ENCODE data around the gene S100A8. TPM values are rescaled to one million over a fixed set of nuclear protein-coding genes. Genes with fewer than 3 reads are reported as not detected.

S100A8 gene
- total RNA-seq, 2 donors from 2014 or later = 1.5 to 5.6 TPM

- 86% methylated on average over 7 of the region's 7 CpGs for WGBS
- no peaks in the 10 kb centered on the region for H3K9me3 ChIP-seq
- no peaks in the 10 kb centered on the region for H3K36me3 ChIP-seq
- H3K27ac ChIP-seq = no peak overlapping the region
- no peak for TF ChIP-seq POLR2A (IDR thresholded peaks at IDR 0.05)
- no peak for TF ChIP-seq CTCF (IDR thresholded peaks at IDR 0.05)
- no peak for TF ChIP-seq POLR2AphosphoS5 (IDR thresholded peaks at IDR 0.05)
- intact Hi-C loops (cut with DNase I) = no loop called here
- no peaks in the 10 kb centered on the region for H3K4me1 ChIP-seq (replicated peaks)
- no peak for DNase-seq (ENCODE audit: low spot score)
- no peaks in the 10 kb centered on the region for H3K27me3 ChIP-seq (replicated peaks; ENCODE audit: insufficient read depth)
- no peak overlapping the region for H3K4me3 ChIP-seq
Measured at GRCh38 chr1:153404086-153404635, 13.3 kb upstream of the S100A8 start.

GRCh38 chr1:153403421-153404085, 12.7 kb upstream of the S100A8 start:
- Histone ChIP-seq H3K27ac (no peak overlapping the region), H3K27me3 (replicated peaks; ENCODE audit: insufficient read depth) (no peaks in the 10 kb centered on the region), H3K9me3 (no peaks in the 10 kb centered on the region), H3K36me3 (no peaks in the 10 kb centered on the region), H3K4me1 (replicated peaks) (no peaks in the 10 kb centered on the region), H3K4me3 (no peak overlapping the region)
- TF ChIP-seq CTCF (IDR thresholded peaks at IDR 0.05) (no peak), POLR2A (IDR thresholded peaks at IDR 0.05) (no peak), POLR2AphosphoS5 (IDR thresholded peaks at IDR 0.05) (no peak)
- no peak for DNase-seq (ENCODE audit: low spot score)
- intact Hi-C loops (cut with DNase I) = no loop called here
- 86% methylated on average over 11 of the region's 11 CpGs for WGBS

- TF ChIP-seq CTCF (IDR thresholded peaks at IDR 0.05) (no peak), POLR2AphosphoS5 (IDR thresholded peaks at IDR 0.05) (no peak), POLR2A (IDR thresholded peaks at IDR 0.05) (no peak)
- intact Hi-C loops (cut with DNase I) = no loop called here
- Histone ChIP-seq H3K36me3 (no peaks in the 10 kb centered on the region), H3K4me3 (no peak overlapping the region), H3K27me3 (replicated peaks; ENCODE audit: insufficient read depth) (no peaks in the 10 kb centered on the region), H3K27ac (no peak overlapping the region), H3K9me3 (no peaks in the 10 kb centered on the region), H3K4me1 (replicated peaks) (no peaks in the 10 kb centered on the region)
- WGBS = 70% methylated on average over 2 of the region's 2 CpGs
- no peak for DNase-seq (ENCODE audit: low spot score)
Measured at GRCh38 chr1:153402226-153402625, 11.4 kb upstream of the S100A8 start.

- no peaks in the 10 kb centered on the region for H3K36me3 ChIP-seq
- 89% methylated on average over 9 of the region's 9 CpGs for WGBS
Measured at GRCh38 chr1:153401461-153401860, 10.6 kb upstream of the S100A8 start.

More at GRCh38 chr1:153401461-153401860, 10.6 kb upstream of the S100A8 start:
- no peaks in the 10 kb centered on the region for H3K27me3 ChIP-seq (replicated peaks; ENCODE audit: insufficient read depth)
- no peaks in the 10 kb centered on the region for H3K4me1 ChIP-seq (replicated peaks)
- DNase-seq (ENCODE audit: low spot score) = no peak
- TF ChIP-seq CTCF (IDR thresholded peaks at IDR 0.05) = no peak
- no peak for TF ChIP-seq POLR2AphosphoS5 (IDR thresholded peaks at IDR 0.05)
- TF ChIP-seq POLR2A (IDR thresholded peaks at IDR 0.05) = no peak
- H3K27ac ChIP-seq = no peak overlapping the region
- intact Hi-C loops (cut with DNase I) = no loop called here
- H3K9me3 ChIP-seq = no peaks in the 10 kb centered on the region
- H3K4me3 ChIP-seq = no peak overlapping the region
